Measurements from ENCODE around the gene CASQ1.
A peak's percentile ranks its signal among the peaks of the same experiment; 100 is the strongest.

Gene CASQ1

DNA sequence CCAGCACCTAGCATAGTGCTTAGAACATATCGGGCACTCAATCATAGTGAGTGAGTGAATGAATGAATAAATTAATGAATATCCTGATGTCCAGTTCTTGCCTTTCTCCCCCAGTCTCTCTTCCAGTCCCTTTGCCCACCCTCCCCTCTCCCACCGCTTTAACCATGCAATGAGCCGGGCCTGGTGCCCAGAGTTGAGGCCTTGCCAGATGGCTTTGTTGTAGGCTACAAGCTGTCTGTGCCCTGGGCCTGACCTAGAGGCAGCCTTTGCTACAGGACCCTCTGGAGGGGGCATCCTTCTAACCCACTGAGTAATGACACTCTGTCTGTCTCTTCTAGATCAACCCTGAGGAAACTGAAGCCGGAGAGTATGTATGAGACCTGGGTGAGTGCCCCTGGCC is 6.9 kb downstream of the CASQ1 start:
- Histone ChIP-seq H3K4me1 (ENCODE audit: control insufficient read depth in 1 of 2, insufficient read depth in 2 of 2, low read length in 2 of 2) (peaks cover 5 to 8% of the 10 kb centered on the region in 2 donors), H3K9ac (ENCODE audit: low read depth in 1 of 2, low read length in 2 of 2) (no peak overlapping the region), H3K36me3 (ENCODE audit: control insufficient read depth in 1 of 2, insufficient read depth in 2 of 2, low read length in 2 of 2) (no peaks in the 10 kb centered on the region), H3K9me3 (ENCODE audit: control insufficient read depth in 1 of 2, low read length in 2 of 2) (no peaks in the 10 kb centered on the region), H3K27me3 (ENCODE audit: control insufficient read depth in 1 of 2, insufficient read depth in 2 of 2, low read length in 2 of 2) (no peaks in the 10 kb centered on the region), H3K27ac (ENCODE audit: low read depth, low read length) (no peak overlapping the region), H3K4me3 (ENCODE audit: low read depth in 1 of 2, low read length in 2 of 2) (no peak overlapping the region)

- Histone ChIP-seq H3K36me3 (ENCODE audit: control insufficient read depth in 1 of 2, insufficient read depth in 2 of 2, low read length in 2 of 2) (no peaks in the 10 kb centered on the region), H3K4me3 (ENCODE audit: low read depth in 1 of 2, low read length in 2 of 2) (no peak overlapping the region), H3K9ac (ENCODE audit: low read depth in 1 of 2, low read length in 2 of 2) (no peak overlapping the region), H3K27ac (ENCODE audit: low read depth, low read length) (no peak overlapping the region), H3K27me3 (ENCODE audit: control insufficient read depth in 1 of 2, insufficient read depth in 2 of 2, low read length in 2 of 2) (no peaks in the 10 kb centered on the region), H3K4me1 (ENCODE audit: control insufficient read depth in 1 of 2, insufficient read depth in 2 of 2, low read length in 2 of 2) (peaks cover 8 to 10% of the 10 kb centered on the region in 2 donors), H3K9me3 (ENCODE audit: control insufficient read depth in 1 of 2, low read length in 2 of 2) (no peaks in the 10 kb centered on the region)
Observed at GRCh38 chr1:160200786-160201185, 10.4 kb downstream of the CASQ1 start.

DNA sequence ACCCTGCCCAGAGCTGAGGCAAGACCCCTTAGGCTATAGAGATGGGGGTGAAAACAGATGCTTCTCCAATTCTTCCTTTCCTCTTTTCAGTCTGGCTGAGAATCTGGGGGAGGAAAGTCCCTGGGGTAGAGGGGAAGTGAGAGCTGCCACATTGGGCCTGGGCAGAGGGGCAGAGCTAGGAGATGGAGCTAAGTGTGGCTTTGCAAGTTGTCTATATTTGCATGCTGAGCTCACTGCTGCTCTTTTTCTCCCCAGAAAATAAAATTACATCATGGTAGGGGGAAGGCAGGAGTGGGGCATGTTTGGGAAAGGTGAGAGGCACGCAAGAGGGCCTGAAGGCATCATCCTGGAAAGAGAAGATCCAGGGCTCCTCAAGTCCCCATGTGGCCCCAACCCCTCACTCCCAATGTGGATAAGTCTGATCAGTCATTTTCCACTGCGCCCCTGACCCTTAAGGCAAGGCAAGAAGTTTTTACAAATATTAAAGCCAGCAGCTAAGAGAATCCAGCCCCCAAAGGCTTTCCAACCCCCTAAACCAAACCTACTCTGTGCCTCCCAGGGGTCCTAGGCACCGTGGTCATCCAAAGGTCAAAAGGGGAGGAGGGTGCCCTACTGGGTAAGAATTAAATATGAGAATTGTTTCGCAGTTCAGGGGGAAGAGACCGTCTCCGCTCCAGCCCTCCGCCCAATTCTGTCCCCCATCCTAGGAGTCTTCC is 14.3 kb downstream of the CASQ1 start:
- Histone ChIP-seq H3K9ac (ENCODE audit: low read depth in 1 of 2, low read length in 2 of 2) (peak overlapping the region; percentile 35 to 54), H3K36me3 (ENCODE audit: control insufficient read depth in 1 of 2, insufficient read depth in 2 of 2, low read length in 2 of 2) (peaks cover 0 to 13% of the 10 kb centered on the region in 2 donors), H3K27ac (ENCODE audit: low read depth, low read length) (no peak overlapping the region), H3K9me3 (ENCODE audit: control insufficient read depth in 1 of 2, low read length in 2 of 2) (no peaks in the 10 kb centered on the region), H3K4me3 (ENCODE audit: low read depth in 1 of 2, low read length in 2 of 2) (peak overlapping the region; percentile 13 to 56), H3K27me3 (ENCODE audit: control insufficient read depth in 1 of 2, insufficient read depth in 2 of 2, low read length in 2 of 2) (no peaks in the 10 kb centered on the region), H3K4me1 (ENCODE audit: control insufficient read depth in 1 of 2, insufficient read depth in 2 of 2, low read length in 2 of 2) (peaks cover 18 to 28% of the 10 kb centered on the region in 2 donors)

- H3K27me3 ChIP-seq (ENCODE audit: control insufficient read depth in 1 of 2, insufficient read depth in 2 of 2, low read length in 2 of 2) = no peaks in the 10 kb centered on the region
- peak within 1 kb of the TSS; percentile 82 to 90 for H3K4me3 ChIP-seq (ENCODE audit: low read depth in 1 of 2, low read length in 2 of 2)
- no peaks in the 10 kb centered on the region for H3K9me3 ChIP-seq (ENCODE audit: control insufficient read depth in 1 of 2, low read length in 2 of 2)
- peaks cover 18 to 28% of the 10 kb centered on the region in 2 donors for H3K4me1 ChIP-seq (ENCODE audit: control insufficient read depth in 1 of 2, insufficient read depth in 2 of 2, low read length in 2 of 2)
- peak within 1 kb of the TSS; percentile 72 to 87 for H3K9ac ChIP-seq (ENCODE audit: low read depth in 1 of 2, low read length in 2 of 2)
- peaks cover 0 to 17% of the 10 kb centered on the region in 2 donors for H3K36me3 ChIP-seq (ENCODE audit: control insufficient read depth in 1 of 2, insufficient read depth in 2 of 2, low read length in 2 of 2)
- H3K27ac ChIP-seq (ENCODE audit: low read depth, low read length) = peak within 1 kb of the TSS; percentile 74
Observed at GRCh38 chr1:160205242-160206035, 15.1 kb downstream of the CASQ1 start, which contains the start of gene PEA15. TSS of gene PEA15 (plus strand) at chr1:160205384. CDS start at chr1:160211545, 6,161 bp downstream.

DNA sequence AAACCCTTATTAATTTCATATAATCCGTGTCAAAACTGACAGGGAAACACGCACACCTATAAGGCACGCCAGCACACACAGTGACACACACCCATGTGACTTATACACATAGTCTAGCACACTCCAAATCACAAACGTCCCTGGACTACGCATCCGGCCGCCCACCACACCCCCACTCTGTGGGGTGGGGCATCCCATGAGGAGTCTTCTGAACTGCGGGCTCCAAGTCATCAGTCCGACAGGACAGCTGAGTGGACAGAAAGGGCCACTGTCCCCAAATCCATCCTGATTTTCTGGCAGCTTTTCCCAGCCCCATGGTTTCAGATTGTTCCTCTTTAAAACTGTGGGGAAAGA is 15.6 kb downstream of the CASQ1 start:
- H3K4me1 ChIP-seq (ENCODE audit: control insufficient read depth in 1 of 2, insufficient read depth in 2 of 2, low read length in 2 of 2) = peaks cover 18 to 28% of the 10 kb centered on the region in 2 donors
- no peaks in the 10 kb centered on the region for H3K9me3 ChIP-seq (ENCODE audit: control insufficient read depth in 1 of 2, low read length in 2 of 2)
- no peaks in the 10 kb centered on the region for H3K27me3 ChIP-seq (ENCODE audit: control insufficient read depth in 1 of 2, insufficient read depth in 2 of 2, low read length in 2 of 2)
- peaks cover 0 to 20% of the 10 kb centered on the region in 2 donors for H3K36me3 ChIP-seq (ENCODE audit: control insufficient read depth in 1 of 2, insufficient read depth in 2 of 2, low read length in 2 of 2)
- H3K27ac ChIP-seq (ENCODE audit: low read depth, low read length) = no peak overlapping the region
- H3K9ac ChIP-seq (ENCODE audit: low read depth in 1 of 2, low read length in 2 of 2) = peak overlapping the region; percentile 72 to 87
- H3K4me3 ChIP-seq (ENCODE audit: low read depth in 1 of 2, low read length in 2 of 2) = peak overlapping the region; percentile 82 to 90

DNA sequence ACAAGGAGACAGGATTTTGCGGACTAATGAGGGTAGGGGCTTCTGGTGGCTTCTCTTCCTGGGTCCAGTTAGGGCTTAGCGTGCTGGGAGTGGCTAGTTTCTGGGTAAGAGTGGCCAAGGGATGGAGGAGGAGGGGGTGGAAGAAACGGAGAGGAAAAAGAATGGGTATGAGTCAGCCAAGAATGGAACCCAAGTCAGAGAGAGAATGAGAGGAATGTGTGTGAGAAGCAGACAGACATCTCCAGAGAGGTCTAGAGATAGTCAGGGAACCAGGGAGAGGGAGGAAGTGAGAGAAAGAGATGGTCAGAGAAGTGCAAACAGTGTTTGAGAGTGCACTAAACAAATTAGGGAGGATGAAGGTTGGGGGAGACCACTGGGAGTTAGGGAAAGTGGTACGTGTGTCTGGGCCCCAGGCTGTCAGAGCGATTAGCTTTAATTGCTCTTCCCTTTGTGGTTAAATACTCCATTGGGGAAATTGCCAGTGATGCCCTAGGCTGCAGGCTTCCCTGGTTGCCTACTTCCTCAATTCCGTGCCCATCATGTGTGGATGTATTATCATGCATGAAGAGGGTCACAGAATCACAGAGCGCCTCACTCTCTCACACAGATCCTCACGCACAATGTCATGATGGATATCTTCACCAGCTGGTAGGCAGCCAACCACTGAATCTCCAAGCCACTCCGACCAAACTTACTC is 16.2 kb downstream of the CASQ1 start:
- Histone ChIP-seq H3K9ac (ENCODE audit: low read depth in 1 of 2, low read length in 2 of 2) (peak overlapping the region; percentile 72 to 87), H3K9me3 (ENCODE audit: control insufficient read depth in 1 of 2, low read length in 2 of 2) (no peaks in the 10 kb centered on the region), H3K4me3 (ENCODE audit: low read depth in 1 of 2, low read length in 2 of 2) (peak overlapping the region; percentile 82 to 90), H3K36me3 (ENCODE audit: control insufficient read depth in 1 of 2, insufficient read depth in 2 of 2, low read length in 2 of 2) (peaks cover 0 to 26% of the 10 kb centered on the region in 2 donors), H3K27ac (ENCODE audit: low read depth, low read length) (no peak overlapping the region), H3K4me1 (ENCODE audit: control insufficient read depth in 1 of 2, insufficient read depth in 2 of 2, low read length in 2 of 2) (peaks cover 18 to 28% of the 10 kb centered on the region in 2 donors), H3K27me3 (ENCODE audit: control insufficient read depth in 1 of 2, insufficient read depth in 2 of 2, low read length in 2 of 2) (no peaks in the 10 kb centered on the region)

DNA sequence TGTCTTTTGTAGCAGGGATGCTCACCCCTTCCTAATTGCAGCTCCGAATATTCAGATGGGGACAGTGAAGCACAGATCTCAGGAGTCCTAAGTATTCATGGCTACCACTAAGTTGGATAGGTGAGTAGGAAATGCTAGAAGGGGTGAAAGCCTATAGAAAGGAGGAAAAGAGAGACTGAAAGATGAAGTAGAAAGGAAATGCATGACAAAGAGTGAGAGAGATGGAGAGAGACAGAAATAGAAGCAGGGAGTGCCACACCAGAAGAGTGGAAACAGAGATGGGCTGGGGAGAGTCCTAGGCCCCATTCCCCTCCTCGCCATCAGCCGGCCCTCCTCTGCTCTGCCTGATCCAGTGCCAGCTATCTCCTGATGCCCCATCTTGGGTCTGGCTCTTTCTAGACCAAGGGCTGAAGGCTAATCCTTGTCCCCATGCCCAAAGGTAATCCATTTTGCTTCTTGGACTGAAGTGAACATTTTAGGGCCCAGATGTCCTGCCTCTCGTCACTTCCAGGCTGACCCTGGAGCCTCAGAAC is 16.8 kb downstream of the CASQ1 start:
- Histone ChIP-seq H3K27ac (ENCODE audit: low read depth, low read length) (no peak overlapping the region), H3K4me3 (ENCODE audit: low read depth in 1 of 2, low read length in 2 of 2) (no peak overlapping the region), H3K27me3 (ENCODE audit: control insufficient read depth in 1 of 2, insufficient read depth in 2 of 2, low read length in 2 of 2) (no peaks in the 10 kb centered on the region), H3K9me3 (ENCODE audit: control insufficient read depth in 1 of 2, low read length in 2 of 2) (no peaks in the 10 kb centered on the region), H3K9ac (ENCODE audit: low read depth in 1 of 2, low read length in 2 of 2) (no peak overlapping the region), H3K4me1 (ENCODE audit: control insufficient read depth in 1 of 2, insufficient read depth in 2 of 2, low read length in 2 of 2) (peaks cover 18 to 28% of the 10 kb centered on the region in 2 donors), H3K36me3 (ENCODE audit: control insufficient read depth in 1 of 2, insufficient read depth in 2 of 2, low read length in 2 of 2) (peaks cover 0 to 30% of the 10 kb centered on the region in 2 donors)

DNA sequence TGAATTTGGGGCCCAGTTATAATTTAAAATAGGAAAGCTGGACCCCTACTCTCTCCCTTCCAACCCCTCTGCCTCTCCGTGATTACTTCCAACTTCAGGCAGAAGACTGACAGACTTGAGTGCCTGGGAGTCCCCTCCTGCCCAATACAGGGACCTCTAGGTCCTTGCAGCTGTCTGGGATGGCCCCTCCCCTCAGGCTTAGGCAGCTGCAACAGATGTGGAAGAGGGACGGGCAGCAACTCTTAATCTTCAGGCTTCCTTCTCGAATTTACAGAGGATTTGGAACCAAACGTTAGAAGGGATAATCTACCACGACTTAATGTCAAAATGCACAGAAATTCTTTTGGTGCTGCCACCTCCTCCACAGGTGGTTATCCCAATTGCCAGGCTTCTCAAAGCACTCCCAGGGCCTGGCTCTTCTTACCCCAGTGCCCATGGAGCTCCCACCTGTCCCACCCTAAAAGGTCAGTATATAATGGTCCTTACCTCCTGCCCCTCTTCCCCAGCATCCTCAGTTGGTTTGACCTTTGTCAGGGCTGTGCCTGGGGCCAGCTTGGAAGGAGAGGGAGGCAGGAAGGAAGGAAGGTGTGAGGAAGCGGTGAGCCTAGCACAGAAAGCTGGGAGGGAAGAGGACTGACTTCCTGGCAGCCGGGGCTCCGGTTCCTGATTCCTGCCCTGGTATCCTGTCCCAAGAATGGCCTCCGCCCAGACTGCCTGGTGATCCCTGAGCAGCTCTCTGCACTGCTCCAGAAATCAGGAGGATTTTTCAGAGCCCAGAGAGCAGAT is 17.6 kb downstream of the CASQ1 start:
- Histone ChIP-seq H3K4me3 (ENCODE audit: low read depth in 1 of 2, low read length in 2 of 2) (no peak overlapping the region), H3K36me3 (ENCODE audit: control insufficient read depth in 1 of 2, insufficient read depth in 2 of 2, low read length in 2 of 2) (peaks cover 5 to 37% of the 10 kb centered on the region in 2 donors), H3K9ac (ENCODE audit: low read depth in 1 of 2, low read length in 2 of 2) (no peak overlapping the region), H3K4me1 (ENCODE audit: control insufficient read depth in 1 of 2, insufficient read depth in 2 of 2, low read length in 2 of 2) (peaks cover 18 to 28% of the 10 kb centered on the region in 2 donors), H3K27ac (ENCODE audit: low read depth, low read length) (no peak overlapping the region), H3K27me3 (ENCODE audit: control insufficient read depth in 1 of 2, insufficient read depth in 2 of 2, low read length in 2 of 2) (no peaks in the 10 kb centered on the region), H3K9me3 (ENCODE audit: control insufficient read depth in 1 of 2, low read length in 2 of 2) (no peaks in the 10 kb centered on the region)

DNA sequence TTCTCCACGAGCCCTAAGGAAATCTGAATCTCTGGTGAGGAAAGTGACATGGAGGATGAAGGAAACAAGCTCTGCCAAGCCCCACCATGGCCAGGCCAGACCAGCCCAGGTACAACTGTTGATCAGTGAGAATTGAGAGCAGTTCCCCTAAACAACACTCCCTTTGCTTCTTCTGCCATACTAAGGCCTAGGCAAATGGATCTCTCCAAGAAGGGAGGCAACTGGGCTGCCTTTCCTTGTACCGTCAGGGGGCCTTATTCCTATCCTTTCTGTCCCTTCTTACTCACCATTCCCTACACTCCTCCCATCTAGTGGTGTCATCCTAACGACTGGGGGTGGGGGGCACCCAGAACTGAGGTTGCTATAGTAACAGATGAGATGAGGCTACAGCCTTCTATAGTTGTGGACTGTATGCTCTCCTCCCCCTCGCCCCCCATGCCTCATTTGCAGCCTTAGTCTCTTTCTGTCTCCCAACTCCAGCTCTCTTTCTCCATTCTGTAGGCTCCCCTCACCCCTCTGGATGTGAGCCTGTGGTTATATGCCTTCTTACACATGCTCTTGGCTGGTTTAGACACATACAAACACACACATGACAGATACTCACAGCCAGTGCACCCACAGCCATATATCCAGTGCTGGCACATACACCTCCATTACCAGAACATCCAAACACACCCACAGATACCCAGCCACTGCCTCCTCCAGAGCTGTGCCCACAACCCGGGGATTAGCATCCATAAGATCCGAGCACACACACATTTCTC is 18.4 kb downstream of the CASQ1 start:
- Histone ChIP-seq H3K4me3 (ENCODE audit: low read depth in 1 of 2, low read length in 2 of 2) (no peak overlapping the region), H3K27ac (ENCODE audit: low read depth, low read length) (no peak overlapping the region), H3K9ac (ENCODE audit: low read depth in 1 of 2, low read length in 2 of 2) (no peak overlapping the region), H3K36me3 (ENCODE audit: control insufficient read depth in 1 of 2, insufficient read depth in 2 of 2, low read length in 2 of 2) (peaks cover 9 to 44% of the 10 kb centered on the region in 2 donors), H3K9me3 (ENCODE audit: control insufficient read depth in 1 of 2, low read length in 2 of 2) (no peaks in the 10 kb centered on the region), H3K27me3 (ENCODE audit: control insufficient read depth in 1 of 2, insufficient read depth in 2 of 2, low read length in 2 of 2) (no peaks in the 10 kb centered on the region), H3K4me1 (ENCODE audit: control insufficient read depth in 1 of 2, insufficient read depth in 2 of 2, low read length in 2 of 2) (peaks cover 18 to 28% of the 10 kb centered on the region in 2 donors)

Measured in duodenal mucosa (tissue), 2 donors.